Suprapubic skin (tissue), 3 donors: ENCODE data around the gene CATSPER2.
"Not testable (repeated sequence)": the region's sequence is repeated elsewhere in the genome, so short reads cannot be mapped to it uniquely, and the experiment has no call there.

Experiments
- CTCF ChIP-seq, 2 donors: fragments of 200-600 bp in 1 of 2; fragments of 450-650 bp in 1 of 2; sonication (generic) in 1 of 2; IDR thresholded peaks; one replicate each; pipeline ENCODE4 v1.5.1; 2016 to 2019; ENCODE audit warnings: antibody characterized with exemption in 2 of 2, mild to moderate bottlenecking in 1 of 2, moderate library complexity in 1 of 2
- POLR2AphosphoS5 ChIP-seq, 3 donors: sonication (generic); formaldehyde crosslinking; IDR thresholded peaks; one replicate each; pipeline ENCODE4 v1.6.1; 2017; ENCODE audit warnings: antibody characterized with exemption in 3 of 3

DNA sequence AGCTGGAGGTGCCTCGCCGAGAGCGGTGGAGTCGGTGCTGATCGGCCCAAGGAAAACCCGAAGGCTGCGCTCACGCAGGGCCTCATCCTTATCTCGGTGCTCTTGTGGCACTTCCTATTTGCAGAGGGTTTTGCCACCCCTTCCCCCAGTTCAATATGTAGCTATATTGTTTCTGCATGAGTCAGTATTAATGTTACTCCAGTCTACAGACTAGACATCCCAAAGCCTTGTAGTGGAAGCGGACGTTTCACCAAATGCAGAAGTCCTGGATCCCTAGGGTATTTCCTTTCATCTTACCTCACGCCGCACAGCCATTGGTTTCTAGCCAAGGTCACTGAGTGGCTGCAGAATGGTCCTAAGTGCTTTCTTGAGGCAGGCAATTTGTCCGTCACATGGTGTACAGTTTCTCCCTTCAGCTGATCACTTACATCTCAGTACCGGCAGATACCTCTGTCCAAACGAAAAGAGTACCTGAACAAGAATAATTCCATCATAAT is 834 bp upstream of the CATSPER2 start:
- not testable (repeated sequence) for TF ChIP-seq POLR2AphosphoS5, CTCF (IDR thresholded peaks at IDR 0.05)
